Spleen (tissue), 11 donors: Measurements from ENCODE around the gene TCP11L2. TPM values are rescaled to one million over a fixed set of nuclear protein-coding genes. Genes with fewer than 3 reads are reported as not detected.

ENCODE experiments used
- DNase-seq: peaks from one replicate; pipeline ENCODE4 v3.0.0-alpha.2; 2020
- H3K27ac ChIP-seq, 8 donors: fragments of 200-600 bp; sonication (generic) in 7 of 8; 1 replicate in 4 of 8; 2 replicates in 4 of 8; pipeline versions ENCODE4 v1.5.0 to v1.8.0; 2016 to 2021; ENCODE audit warnings: inconsistent platforms in 4 of 8, mild to moderate bottlenecking in 4 of 8, moderate library complexity in 1 of 8
- H3K27me3 ChIP-seq, 7 donors: fragments of 200-600 bp; sonication (generic) in 6 of 7; replicated peaks in 1 of 7; 1 replicate in 4 of 7; 2 replicates in 3 of 7; pipeline versions ENCODE4 v1.5.0 to v1.8.0; 2016 to 2021; ENCODE audit warnings: inconsistent platforms in 3 of 7, mild to moderate bottlenecking in 1 of 7
- H3K36me3 ChIP-seq, 6 donors: fragments of 200-600 bp; sonication (generic) in 5 of 6; 1 replicate in 4 of 6; 2 replicates in 2 of 6; pipeline versions ENCODE4 v1.5.0 to v1.8.0; 2016 to 2021; ENCODE audit warnings: inconsistent platforms in 2 of 6
- H3K4me1 ChIP-seq, 6 donors: fragments of 200-600 bp; sonication (generic) in 5 of 6; 1 replicate in 3 of 6; 2 replicates in 3 of 6; pipeline versions ENCODE4 v1.5.0 to v1.8.0; 2016 to 2021; ENCODE audit warnings: inconsistent platforms in 3 of 6
- H3K4me3 ChIP-seq, 8 donors: fragments of 200-600 bp; sonication (generic) in 7 of 8; 1 replicate in 4 of 8; 2 replicates in 4 of 8; pipeline versions ENCODE4 v1.5.0 to v1.8.0; 2016 to 2021; ENCODE audit warnings: inconsistent platforms in 4 of 8, mild to moderate bottlenecking in 4 of 8, moderate library complexity in 2 of 8
- H3K9me3 ChIP-seq, 8 donors: fragments of 200-600 bp; sonication (generic) in 7 of 8; 1 replicate in 4 of 8; 2 replicates in 4 of 8; pipeline versions ENCODE4 v1.5.0 to v1.8.0; 2016 to 2021; ENCODE audit warnings: inconsistent platforms in 4 of 8
- POLR2A ChIP-seq, 3 donors: fragments of 450-650 bp; IDR thresholded peaks; one replicate each; pipeline ENCODE4 v1.5.1; 2017; ENCODE audit warnings: antibody characterized with exemption in 3 of 3, mild to moderate bottlenecking in 1 of 3
- POLR2AphosphoS5 ChIP-seq, 3 donors: sonication (generic); formaldehyde crosslinking; IDR thresholded peaks; one replicate each; pipeline ENCODE4 v1.5.1; 2017; ENCODE audit warnings: antibody characterized with exemption in 3 of 3
- WGBS, 5 donors: extraction: QIAGEN DNeasy Blood & Tissue Kit in 3 of 5; methylation state at CpG; one replicate each; pipeline versions ENCODE4 v1.1.5 to v1.1.7; 2013 to 2018; 5-methylcytosine and 5-hydroxymethylcytosine counted together
- intact Hi-C: fragments of 100-400 bp; cut with DNase I; formaldehyde crosslinking; loops from one replicate; pipeline ENCODE4 v1.15.0; 2023; ENCODE audit warnings: low total_unique reads
- polyA plus RNA-seq, 3 donors: library from polyadenylated mRNA; stranded (reverse); fragments of 200-250 nt; gene quantifications; one replicate each; pipeline ENCODE4 v1.2.1, GENCODE V29; 2013
- total RNA-seq, 7 donors: library from RNA; depleted of rRNA in 3 of 7; stranded (reverse); fragments of >200 nt in 3 of 7; fragmentation: NEBNext Ultra II Directional in 4 of 7; extraction: Animal tissue kit (Norgen Biotek cat#: 25700) in 4 of 7; gene quantifications; one replicate each; pipeline versions ENCODE4 v1.1.0 to v1.2.1, GENCODE V29; 2016 to 2021
- TF ChIP-seq, protein P1 (sequence below), 11 experiments: fragments of 200-600 bp in 7 of 11; fragments of 450-650 bp in 4 of 11; sonication (generic) in 4 of 11; IDR thresholded peaks in 8 of 11; conservative IDR thresholded peaks in 3 of 11; 1 replicate in 7 of 11; 2 replicates in 4 of 11; pipeline versions ENCODE4 v1.4.0 to v1.8.0; 2016 to 2021; ENCODE audit warnings: antibody characterized with exemption in 11 of 11, inconsistent platforms in 4 of 11, mild to moderate bottlenecking in 1 of 11
- donor health status: healthy with polysubstance abuse.
- donor health status: DM: no; HTN: no; CAD: no; lungs with moderate emphysema.
- donor health status: DM: no; HTN: no; CAD: no.
- donor health status: Bipolar disorder and iron deficiency.
- donor health status: healthy.
- donor health status: DM: no; HTN: no; CAD: no.
- donor health status: DM: yes; HTN: yes; CAD: no.

Gene TCP11L2
- total and polyA plus RNA-seq, 10 donors, result 1.2 to 88.3 (median 45.8) TPM

DNA sequence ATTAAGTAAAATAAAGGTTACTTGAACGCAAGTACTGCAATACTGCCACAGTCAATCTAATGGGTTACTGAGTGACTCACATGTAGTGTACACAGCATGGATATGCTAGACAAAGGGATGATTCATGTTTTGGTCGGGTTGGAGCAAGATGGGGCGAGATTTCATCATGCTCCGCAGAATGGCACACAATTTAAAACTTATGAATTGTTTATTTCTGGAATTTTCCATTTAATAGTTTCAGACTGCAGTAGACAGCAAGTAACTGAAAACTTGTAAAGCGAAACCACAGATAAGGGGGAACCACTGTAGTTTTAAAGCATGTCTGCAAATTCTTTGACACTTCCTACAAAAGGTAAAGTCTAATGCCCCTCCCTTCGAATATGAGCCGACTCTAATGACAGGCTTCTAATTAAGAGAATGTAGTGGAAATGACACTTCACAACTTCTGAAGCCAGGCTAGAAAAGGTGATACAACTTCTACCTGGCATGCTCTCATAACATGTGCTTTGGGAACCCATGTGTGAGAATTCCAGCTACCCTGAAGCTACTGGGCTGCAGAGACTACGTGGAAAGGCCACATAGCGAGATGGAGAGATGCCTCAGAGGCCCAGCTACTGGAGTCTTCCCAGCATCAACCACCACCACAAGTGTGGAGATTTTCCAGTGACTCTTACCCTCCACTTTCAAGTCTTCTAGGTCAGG is 13.9 kb upstream of the TCP11L2 start:
- Histone ChIP-seq H3K4me3 (no peak overlapping the region), H3K27me3 (peaks cover 0 to 16% (median 0%) of the 10 kb centered on the region in 7 donors), H3K36me3 (no peaks in the 10 kb centered on the region), H3K27ac (no peak overlapping the region), H3K9me3 (no peaks in the 10 kb centered on the region), H3K4me1 (peaks cover 0 to 12% (median 7%) of the 10 kb centered on the region in 6 donors)
- TF ChIP-seq POLR2AphosphoS5 (IDR thresholded peaks at IDR 0.05) (no peak), POLR2A (IDR thresholded peaks at IDR 0.05) (no peak)
- TF ChIP-seq, protein P1, sequence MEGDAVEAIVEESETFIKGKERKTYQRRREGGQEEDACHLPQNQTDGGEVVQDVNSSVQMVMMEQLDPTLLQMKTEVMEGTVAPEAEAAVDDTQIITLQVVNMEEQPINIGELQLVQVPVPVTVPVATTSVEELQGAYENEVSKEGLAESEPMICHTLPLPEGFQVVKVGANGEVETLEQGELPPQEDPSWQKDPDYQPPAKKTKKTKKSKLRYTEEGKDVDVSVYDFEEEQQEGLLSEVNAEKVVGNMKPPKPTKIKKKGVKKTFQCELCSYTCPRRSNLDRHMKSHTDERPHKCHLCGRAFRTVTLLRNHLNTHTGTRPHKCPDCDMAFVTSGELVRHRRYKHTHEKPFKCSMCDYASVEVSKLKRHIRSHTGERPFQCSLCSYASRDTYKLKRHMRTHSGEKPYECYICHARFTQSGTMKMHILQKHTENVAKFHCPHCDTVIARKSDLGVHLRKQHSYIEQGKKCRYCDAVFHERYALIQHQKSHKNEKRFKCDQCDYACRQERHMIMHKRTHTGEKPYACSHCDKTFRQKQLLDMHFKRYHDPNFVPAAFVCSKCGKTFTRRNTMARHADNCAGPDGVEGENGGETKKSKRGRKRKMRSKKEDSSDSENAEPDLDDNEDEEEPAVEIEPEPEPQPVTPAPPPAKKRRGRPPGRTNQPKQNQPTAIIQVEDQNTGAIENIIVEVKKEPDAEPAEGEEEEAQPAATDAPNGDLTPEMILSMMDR (IDR thresholded peaks at IDR 0.05 in 8 of 11, conservative IDR thresholded peaks at IDR 0.05 in 3 of 11), result no peak
- DNase-seq, result no peak
- intact Hi-C loops, result no loop called here
- WGBS, 5 donors, result 70 to 87% (median 79%) methylated on average over 9 of the region's 9 CpGs

- peaks cover 0 to 11% (median 0%) of the 10 kb centered on the region in 7 donors for H3K27me3 ChIP-seq
- no peak for DNase-seq
- H3K4me1 ChIP-seq, result peaks cover 0 to 12% (median 6%) of the 10 kb centered on the region in 6 donors
- no peaks in the 10 kb centered on the region for H3K36me3 ChIP-seq
- no peak overlapping the region for H3K27ac ChIP-seq
- TF ChIP-seq POLR2AphosphoS5 (IDR thresholded peaks at IDR 0.05) (no peak), POLR2A (IDR thresholded peaks at IDR 0.05) (no peak)
- TF ChIP-seq, protein P1 (IDR thresholded peaks at IDR 0.05 in 8 of 11, conservative IDR thresholded peaks at IDR 0.05 in 3 of 11), result no peak
- no peaks in the 10 kb centered on the region for H3K9me3 ChIP-seq
- no peak overlapping the region for H3K4me3 ChIP-seq
- intact Hi-C loops, result no loop called here
- 0 to 100% (median 86%) methylated on average over 1 of the region's 1 CpG for WGBS, 5 donors
These were observed 13.3 kb upstream of the TCP11L2 start for GRCh38 chr12:106289196-106289681.

- Histone ChIP-seq H3K4me3 (no peak overlapping the region), H3K27ac (no peak overlapping the region), H3K36me3 (no peaks in the 10 kb centered on the region), H3K27me3 (peaks cover 0 to 3% (median 0%) of the 10 kb centered on the region in 7 donors), H3K4me1 (peaks cover 0 to 5% (median 0%) of the 10 kb centered on the region in 6 donors), H3K9me3 (no peaks in the 10 kb centered on the region)
- TF ChIP-seq POLR2AphosphoS5 (IDR thresholded peaks at IDR 0.05) (no peak), POLR2A (IDR thresholded peaks at IDR 0.05) (no peak)
- TF ChIP-seq, protein P1 (IDR thresholded peaks at IDR 0.05 in 8 of 11, conservative IDR thresholded peaks at IDR 0.05 in 3 of 11), result no peak
- WGBS, 5 donors, result 80 to 93% (median 92%) methylated on average over 2 of the region's 2 CpGs
- DNase-seq, result no peak
- intact Hi-C loops, result no loop called here
These were observed 11.9 kb upstream of the TCP11L2 start for GRCh38 chr12:106290666-106291065.

DNA sequence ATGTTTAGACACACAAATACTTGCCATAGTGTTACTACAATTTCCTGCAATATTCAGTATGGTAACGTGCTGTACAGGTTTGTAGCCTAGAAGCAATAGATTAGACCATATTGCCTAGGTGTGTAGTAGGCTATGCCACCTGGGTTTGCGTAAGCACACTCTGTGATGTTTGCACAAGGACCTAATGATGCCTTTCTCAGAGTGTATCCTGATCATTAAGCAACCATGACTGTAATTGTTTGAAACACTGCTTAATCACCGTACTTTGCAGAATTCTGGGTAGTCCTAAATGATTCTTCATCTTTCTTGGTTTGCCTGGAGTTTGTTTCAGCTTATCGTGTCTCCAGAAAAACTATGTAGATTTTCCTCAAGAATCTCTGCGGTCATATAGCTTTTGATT is 11.2 kb upstream of the TCP11L2 start:
- no peak for TF ChIP-seq POLR2AphosphoS5 (IDR thresholded peaks at IDR 0.05)
- TF ChIP-seq POLR2A (IDR thresholded peaks at IDR 0.05), result no peak
- TF ChIP-seq, protein P1 (IDR thresholded peaks at IDR 0.05 in 8 of 11, conservative IDR thresholded peaks at IDR 0.05 in 3 of 11), result no peak
- Histone ChIP-seq H3K4me3 (no peak overlapping the region), H3K27ac (peak overlapping the region in 1 of 8 donors; percentile 34), H3K36me3 (no peaks in the 10 kb centered on the region), H3K9me3 (no peaks in the 10 kb centered on the region), H3K27me3 (no peaks in the 10 kb centered on the region), H3K4me1 (no peaks in the 10 kb centered on the region)
- WGBS, 5 donors, result 71 to 88% (median 78%) methylated on average over 5 of the region's 5 CpGs
- intact Hi-C loops, result no loop called here
- DNase-seq, result no peak
